ENCODE measurements around the gene C19orf67. TPM values are rescaled to one million over a fixed set of nuclear protein-coding genes. Genes with fewer than 3 reads are reported as not detected.
A peak's percentile ranks its signal among the peaks of the same experiment; 100 is the strongest.

The C19orf67 gene
- total RNA-seq, 1 experiment from 2014 or later = not detected

- Histone ChIP-seq H3K27ac (ENCODE audit: low read length) (no peak overlapping the region), H4K20me1 (ENCODE audit: low read length) (no peaks in the 10 kb centered on the region), H3K4me1 (ENCODE audit: insufficient read depth, low read length) (peaks cover 8% of the 10 kb centered on the region; the same call in 1 of the 2 replicates), H3K4me2 (ENCODE audit: low read length) (peak overlapping the region; percentile 98), H3K9me2 (replicated peaks; ENCODE audit: low read length) (no peaks in the 10 kb centered on the region), H3K36me3 (ENCODE audit: low read depth, low read length) (peaks cover 6% of the 10 kb centered on the region), H3K9me3 (ENCODE audit: low read length) (peaks cover 7% of the 10 kb centered on the region; the same call in 1 of the 2 replicates), H3F3A (ENCODE audit: low read length, unreplicated experiment) (no peaks in the 10 kb centered on the region), H3K27me3 (ENCODE audit: low read length) (no peaks in the 10 kb centered on the region), H3K4me3 (ENCODE audit: low read length) (peak overlapping the region; percentile 89), H3K79me2 (ENCODE audit: low read length) (no peaks in the 10 kb centered on the region), H3K9ac (ENCODE audit: low read length) (peak overlapping the region; percentile 59), H2AFZ (ENCODE audit: low read length) (peak overlapping the region; percentile 92)
- ChIA-PET CTCF (no interaction called here), POLR2A (ENCODE audit: unreplicated experiment) (no interaction called here)
- peak; percentile 64 for DNase-seq
- peak; percentile 78 for ATAC-seq
- intact Hi-C loops (cut with micrococcal nuclease) = no loop called here
- TSS peak; percentile 87 for BruUV-seq (replicated peaks)
- TF ChIP-seq CTCF (conservative IDR thresholded peaks at IDR 0.05; ENCODE audit: low read depth, low read length) = peak; percentile 63
- no peak for TF ChIP-seq EZH2 (IDR thresholded peaks at IDR 0.05; ENCODE audit: low read length, unreplicated experiment)
- TF ChIP-seq EZH2phosphoT487 (IDR thresholded peaks at IDR 0.05; ENCODE audit: borderline replicate concordance, low read length) = no peak
Observed at GRCh38 chr19:14091081-14091812, 5.7 kb upstream of the C19orf67 start.

GRCh38 chr19:14090509-14091080 is 5.0 kb upstream of the C19orf67 start, which contains the start of gene SAMD1:
SAMD1 (minus strand) TSS chr19:14090751.
- Histone ChIP-seq H3K4me1 (ENCODE audit: insufficient read depth, low read length) (peaks cover 8% of the 10 kb centered on the region; the same call in 1 of the 2 replicates), H3K27ac (ENCODE audit: low read length) (no peak within 1 kb of the TSS), H4K20me1 (ENCODE audit: low read length) (no peaks in the 10 kb centered on the region), H3K36me3 (ENCODE audit: low read depth, low read length) (peaks cover 6% of the 10 kb centered on the region), H3F3A (ENCODE audit: low read length, unreplicated experiment) (no peaks in the 10 kb centered on the region), H2AFZ (ENCODE audit: low read length) (peak within 1 kb of the TSS; percentile 92), H3K27me3 (ENCODE audit: low read length) (no peaks in the 10 kb centered on the region), H3K4me3 (ENCODE audit: low read length) (peak within 1 kb of the TSS; percentile 89), H3K9me2 (replicated peaks; ENCODE audit: low read length) (no peaks in the 10 kb centered on the region), H3K9me3 (ENCODE audit: low read length) (peaks cover 7% of the 10 kb centered on the region; the same call in 1 of the 2 replicates), H3K9ac (ENCODE audit: low read length) (peak within 1 kb of the TSS; percentile 59), H3K4me2 (ENCODE audit: low read length) (peak within 1 kb of the TSS; percentile 98), H3K79me2 (ENCODE audit: low read length) (no peaks in the 10 kb centered on the region)
- intact Hi-C loops (cut with micrococcal nuclease) = no loop called here
- peak; percentile 52 for ATAC-seq
- POLR2A ChIA-PET (ENCODE audit: unreplicated experiment) = no interaction called here
- CTCF ChIA-PET = interaction anchor here (0.6 to 0.9 kb wide), 2 partner anchors 17 to 46 kb away, joined by 3 to 11 read pairs; partner anchors contain the start of gene ASF1B
- peak; percentile 80 for DNase-seq
- TF ChIP-seq EZH2phosphoT487 (IDR thresholded peaks at IDR 0.05; ENCODE audit: borderline replicate concordance, low read length) = no peak
- no peak for TF ChIP-seq EZH2 (IDR thresholded peaks at IDR 0.05; ENCODE audit: low read length, unreplicated experiment)
- no peak for TF ChIP-seq CTCF (conservative IDR thresholded peaks at IDR 0.05; ENCODE audit: low read depth, low read length)
- BruUV-seq (replicated peaks) = no TSS peak
